ENCODE results near the gene FJX1.
"Not testable (repeated sequence)": the region's sequence is repeated elsewhere in the genome, so short reads cannot be mapped to it uniquely, and the experiment has no call there.

FJX1 gene

DNA sequence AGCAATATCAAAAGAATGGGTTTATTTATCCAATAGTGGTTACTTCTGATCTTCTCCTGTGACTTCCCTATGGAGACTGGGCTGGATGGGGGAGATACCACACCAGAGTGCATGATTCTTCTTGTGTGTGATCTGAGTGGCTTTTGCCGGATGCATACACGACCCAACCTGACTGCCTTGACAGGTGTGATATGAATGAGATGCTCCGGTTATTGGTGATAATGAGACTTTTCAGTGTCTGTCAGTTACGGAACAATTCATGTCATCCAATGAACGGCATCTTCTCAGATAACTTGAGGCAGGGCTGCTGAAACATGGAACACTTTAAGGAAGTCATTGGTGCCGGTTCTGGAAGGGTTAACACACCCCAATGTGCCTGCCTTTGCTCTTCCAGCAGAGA, 17.7 kb downstream of the FJX1 start:
- no peak for DNase-seq

DNA sequence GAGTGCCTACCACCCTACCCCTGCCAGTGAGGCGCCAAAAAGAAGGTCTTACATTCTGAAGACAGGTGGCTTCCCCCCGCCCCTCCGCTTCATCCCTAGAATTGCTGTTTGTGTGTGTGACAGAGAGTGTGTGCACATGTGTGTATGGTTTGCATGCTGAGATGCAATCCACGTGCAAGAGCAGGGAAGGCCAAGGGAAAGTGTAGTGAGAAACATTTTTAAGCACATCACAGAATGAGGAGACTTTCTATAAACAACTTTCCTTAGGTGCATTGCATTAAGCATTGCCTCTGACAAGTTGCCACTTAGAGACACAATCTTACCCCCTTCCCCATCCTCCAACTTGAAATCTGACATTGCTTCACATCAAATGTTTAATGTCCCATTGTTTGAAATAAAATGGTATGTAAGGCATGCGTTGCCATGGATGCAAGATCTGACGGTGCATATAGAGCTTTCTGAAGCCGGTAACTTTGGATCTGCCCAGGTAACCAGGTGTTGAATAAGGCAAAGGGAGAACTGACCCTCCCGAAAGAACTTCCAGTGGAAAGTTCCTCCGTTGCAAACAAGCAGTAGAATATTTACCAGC, 21.4 kb downstream of the FJX1 start:
- DNase-seq = no peak

DNA sequence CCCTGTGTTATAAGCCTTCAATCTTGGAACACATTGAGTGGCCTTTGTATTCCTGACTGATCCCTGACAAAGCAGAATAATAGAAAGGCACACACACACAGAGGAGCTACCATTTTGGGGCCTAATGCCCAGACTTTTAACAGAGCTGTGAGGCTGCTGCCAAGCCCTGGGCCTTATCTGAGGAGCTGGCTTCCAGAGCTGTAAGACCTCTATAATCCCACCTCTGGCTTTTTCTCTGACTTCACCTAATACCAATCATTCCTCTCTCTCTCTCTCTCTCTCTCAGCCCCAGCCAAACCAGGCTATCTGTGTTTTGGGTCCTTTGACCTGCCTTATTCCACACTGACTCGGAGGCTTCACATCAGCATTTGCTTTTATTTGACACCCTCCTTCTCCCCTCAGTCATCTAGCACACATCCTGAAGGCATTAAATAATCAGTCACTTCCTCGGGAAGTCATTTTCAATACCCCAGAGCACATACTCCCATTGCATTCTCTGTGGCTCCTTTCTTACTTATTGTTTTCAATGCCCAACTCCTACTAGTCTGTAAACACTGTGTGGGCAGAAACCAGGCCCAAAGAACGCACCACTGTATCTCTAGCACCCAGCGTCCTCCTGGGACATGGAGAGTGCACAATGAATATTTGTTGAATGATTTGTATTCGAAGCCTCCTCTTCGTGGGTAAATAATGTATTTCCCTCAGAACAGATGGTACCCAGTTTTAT, 23.1 kb downstream of the FJX1 start:
- no peak for DNase-seq

DNA sequence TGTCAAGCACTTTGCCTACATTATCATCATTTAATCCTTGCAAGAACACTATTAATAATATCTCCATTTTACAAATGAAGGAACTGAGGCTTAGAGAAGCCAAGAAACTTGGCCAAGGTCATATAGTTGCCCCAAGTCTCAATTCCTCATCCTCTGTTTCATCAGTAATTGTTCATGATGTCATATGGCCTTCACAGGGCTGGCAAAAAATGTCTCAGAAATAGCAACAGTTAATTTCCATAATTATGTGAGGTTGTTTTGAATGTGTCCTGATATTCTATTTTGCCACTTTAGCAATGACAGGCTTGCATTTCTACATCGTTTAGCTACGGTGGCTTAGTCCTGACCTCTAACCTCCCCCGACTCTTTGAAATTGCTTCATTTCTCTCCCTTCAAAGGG, 23.7 kb downstream of the FJX1 start:
- no peak for DNase-seq

DNA sequence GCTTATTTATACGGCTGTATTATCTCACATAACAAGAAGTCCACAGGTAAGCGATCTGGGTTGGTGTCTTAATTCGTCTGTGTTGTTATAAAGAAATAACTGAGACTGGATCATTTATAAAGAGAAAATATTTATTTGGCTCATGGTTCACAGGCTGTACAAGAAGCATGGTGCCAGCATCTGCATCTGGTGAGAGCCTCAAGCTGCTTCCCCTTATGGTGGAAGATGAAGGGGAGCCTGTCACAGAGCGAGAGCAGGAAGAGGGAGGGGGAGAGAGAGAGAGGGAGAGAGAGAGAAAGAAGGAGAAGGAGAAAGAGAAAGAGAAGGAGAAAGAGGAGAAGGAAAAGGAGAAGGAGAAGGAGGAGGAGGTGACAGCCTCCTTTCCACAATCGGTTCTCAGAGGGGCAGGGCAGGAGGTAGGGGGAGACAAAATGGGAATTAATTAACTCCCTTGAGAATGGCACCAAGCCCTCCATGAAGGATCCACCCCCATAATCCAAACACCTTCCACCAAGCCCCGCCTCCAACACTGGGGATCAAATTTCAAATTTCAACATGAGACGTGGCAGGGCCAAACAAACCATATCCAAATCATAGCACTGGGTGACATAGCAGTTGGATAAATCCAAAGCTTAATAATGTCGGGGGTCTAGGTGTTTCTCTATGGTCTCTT, 29.3 kb downstream of the FJX1 start:
- DNase-seq = no peak

DNA sequence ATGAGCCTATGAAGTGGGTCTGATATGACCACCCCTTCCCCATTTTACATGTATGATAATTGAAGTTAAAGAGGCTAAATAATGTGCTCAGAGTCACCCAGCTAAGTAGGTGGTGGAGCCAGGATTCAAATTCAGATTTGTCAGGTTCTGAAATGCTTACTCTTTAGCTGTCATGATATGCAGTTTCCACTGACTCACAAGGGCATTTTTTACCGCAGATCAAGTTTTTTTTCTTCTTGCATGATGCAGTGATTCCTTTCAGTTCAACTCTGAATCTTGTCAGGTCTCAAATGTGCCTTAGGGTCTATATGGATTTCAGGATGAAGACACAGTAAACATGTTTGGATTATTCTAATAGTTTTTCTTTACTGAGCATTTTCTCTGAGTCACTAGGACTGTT, 31.7 kb downstream of the FJX1 start:
- DNase-seq = no peak

DNA sequence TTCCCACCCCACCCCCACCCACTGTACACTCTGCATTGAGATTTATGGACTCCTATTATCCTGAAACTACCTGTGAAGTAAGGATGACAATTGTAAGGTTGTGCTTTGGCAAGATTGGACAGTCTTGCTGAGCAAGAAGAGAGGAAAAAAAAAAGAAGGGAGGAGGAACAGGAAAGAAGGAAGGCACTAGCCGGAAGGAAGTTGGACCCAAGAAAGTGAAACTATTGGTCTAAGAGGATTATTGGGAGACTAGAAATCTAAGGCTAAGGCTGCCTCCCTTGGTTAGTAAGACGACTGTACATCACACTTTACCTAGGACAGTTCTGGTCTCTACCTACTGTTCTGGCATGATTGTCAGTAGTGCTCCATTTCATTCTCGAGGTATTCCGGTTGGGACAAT, 32.2 kb downstream of the FJX1 start:
- DNase-seq = no peak

DNA sequence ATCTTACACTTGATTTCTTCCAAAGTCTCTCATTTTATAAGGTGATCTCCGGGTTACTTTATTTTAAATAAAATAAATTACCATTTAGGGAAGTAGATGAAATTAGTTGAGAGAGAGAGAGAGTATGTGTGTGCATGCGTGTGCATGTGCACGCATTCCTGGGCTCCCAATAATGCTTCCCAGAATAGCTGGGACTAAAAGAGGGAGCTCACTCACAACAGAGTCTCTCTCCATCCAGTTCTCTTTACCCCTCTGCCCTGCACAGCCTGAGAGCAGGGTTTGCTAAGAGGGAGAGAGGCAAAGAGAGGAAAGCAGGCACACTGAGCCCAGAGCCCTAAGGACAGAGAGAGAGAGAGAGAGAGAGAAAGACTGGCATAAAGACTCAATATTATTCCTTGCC, 33.0 kb downstream of the FJX1 start:
- no peak for DNase-seq

DNA sequence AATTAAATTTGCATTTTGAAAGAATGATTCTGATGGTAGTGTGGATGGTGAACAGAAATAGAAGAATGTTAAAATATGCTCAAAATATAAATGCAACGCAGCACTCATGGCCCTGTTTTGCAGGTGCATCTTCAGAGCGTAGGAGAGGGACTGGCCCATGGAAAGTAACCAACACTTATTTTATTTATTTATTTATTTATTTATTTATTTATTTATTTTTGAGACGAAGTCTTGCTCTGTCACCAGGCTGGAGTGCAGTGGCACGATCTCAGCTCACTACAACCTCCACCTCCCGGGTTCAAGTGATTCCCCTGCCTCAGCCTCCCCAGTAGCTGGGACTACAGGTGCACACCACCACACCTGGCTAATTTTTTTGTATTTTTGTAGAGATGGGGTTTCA, 34.5 kb downstream of the FJX1 start:
- DNase-seq = not testable (repeated sequence)

DNA sequence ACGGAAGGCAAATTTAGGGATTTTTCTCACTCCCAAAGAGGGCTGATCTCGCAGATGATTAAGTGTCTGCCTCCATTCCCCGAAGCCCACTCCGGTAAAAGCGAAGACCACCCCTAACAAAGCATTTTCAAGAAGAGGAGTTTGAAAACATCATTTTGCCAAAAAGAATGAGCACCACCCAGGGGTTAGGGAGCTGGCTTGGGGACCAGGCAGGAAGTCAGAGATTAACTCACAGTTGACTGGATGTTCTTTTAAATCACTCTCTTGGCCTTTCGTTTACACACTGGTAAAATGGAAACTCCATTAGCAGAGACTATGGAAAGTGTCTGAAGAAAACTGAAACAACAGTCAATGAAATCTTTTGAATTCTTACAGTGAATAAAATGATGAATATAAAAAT, 36.5 kb downstream of the FJX1 start:
- DNase-seq = no peak

DNA sequence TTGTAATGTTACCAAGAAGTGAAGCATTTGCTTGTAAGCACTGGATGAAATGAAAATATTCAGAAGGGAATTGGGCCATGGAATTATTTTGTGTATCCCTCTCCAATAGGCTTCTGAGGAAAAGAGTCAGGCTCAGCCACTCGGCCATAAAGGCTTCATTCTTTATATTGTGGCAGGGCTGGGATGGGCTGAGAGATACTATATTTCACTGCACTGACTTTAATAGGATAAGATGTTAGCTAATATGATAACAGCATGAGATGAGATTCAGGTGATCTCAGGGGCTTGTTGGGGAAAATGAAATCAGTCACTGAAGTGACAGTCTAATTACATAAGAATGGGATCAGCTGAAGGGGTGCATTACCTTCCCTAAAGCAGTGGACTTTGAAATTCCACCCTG, 37.0 kb downstream of the FJX1 start:
- no peak for DNase-seq

DNA sequence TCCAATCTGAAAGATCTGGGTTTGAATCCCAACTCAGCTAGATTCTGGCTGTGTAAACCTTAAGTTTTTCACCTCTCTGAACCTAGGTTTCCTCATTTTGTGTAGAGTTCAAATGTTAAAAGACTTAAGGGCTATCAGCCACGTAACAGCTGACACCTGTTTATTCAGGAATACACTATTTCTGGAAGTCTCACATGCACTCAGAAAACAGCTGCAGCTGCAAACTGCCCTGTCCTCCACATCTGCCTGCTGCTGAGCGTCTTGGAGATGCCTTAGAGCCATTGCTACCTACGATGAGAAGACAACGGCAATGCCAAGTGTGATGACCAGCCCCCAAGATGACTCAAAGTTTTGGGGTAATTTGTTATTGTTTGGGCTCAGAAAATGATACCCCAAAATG, 37.6 kb downstream of the FJX1 start:
- no peak for DNase-seq

DNA sequence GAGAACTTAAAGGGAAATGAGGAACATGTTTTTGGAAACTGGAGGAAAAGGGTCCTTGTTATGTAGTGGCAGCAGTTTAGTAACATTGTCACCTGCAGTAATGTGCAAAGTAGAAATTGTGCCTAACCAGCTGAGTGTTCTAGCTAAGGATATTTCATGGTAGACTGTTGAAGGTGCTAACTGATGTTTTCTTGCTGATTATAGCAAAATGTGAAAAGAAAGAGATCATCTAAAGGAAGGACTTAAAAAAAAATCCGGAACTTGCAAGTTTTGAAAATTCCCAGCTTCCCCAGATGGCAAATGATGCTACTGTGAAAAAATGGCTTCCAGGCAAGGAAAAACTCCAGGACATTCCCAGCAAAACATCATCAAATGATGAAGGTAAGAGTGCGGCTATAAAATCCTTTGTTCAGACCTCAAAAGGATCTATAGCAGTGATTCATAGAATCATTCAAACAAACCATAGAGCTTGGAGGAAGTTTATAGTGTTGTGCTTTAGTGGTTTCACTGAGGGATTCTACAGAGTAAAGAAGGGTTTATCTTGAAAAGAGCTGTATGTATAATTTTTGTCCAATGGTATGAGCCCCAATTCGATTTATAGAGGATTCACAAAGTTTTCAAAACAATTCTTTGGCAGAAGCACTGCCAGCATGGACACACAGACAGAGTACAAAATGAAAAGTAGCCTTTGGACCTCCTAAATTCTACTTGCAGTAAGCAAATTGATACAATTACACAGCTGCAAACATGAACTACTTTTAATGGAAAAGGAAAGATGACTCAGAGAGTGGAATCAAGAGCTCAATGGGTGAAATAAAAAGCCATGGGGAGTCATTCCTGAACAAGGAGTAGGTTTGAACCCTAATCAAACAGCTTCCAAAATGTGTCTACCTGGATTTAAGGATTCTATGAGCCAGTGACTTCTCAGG, 40.0 kb downstream of the FJX1 start:
- no peak for DNase-seq

DNA sequence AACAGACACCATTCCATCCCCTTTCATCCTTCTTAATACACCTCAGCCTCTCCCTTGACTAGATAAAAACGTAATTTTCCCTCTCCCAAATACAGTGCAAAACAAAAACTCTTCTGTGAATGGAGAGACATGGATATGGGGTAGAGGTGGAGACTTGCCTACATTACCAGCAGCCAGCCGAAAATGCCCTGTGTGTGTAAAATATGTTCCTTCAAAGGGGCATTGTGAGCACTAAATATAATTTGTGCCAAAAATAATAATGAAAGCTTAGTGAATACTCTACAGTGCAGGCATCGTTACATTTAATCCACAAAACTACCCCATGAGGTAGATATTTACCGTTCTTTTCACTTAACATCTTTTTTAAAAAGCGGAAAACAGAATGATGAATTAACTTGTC, 43.3 kb downstream of the FJX1 start:
- no peak for DNase-seq

DNA sequence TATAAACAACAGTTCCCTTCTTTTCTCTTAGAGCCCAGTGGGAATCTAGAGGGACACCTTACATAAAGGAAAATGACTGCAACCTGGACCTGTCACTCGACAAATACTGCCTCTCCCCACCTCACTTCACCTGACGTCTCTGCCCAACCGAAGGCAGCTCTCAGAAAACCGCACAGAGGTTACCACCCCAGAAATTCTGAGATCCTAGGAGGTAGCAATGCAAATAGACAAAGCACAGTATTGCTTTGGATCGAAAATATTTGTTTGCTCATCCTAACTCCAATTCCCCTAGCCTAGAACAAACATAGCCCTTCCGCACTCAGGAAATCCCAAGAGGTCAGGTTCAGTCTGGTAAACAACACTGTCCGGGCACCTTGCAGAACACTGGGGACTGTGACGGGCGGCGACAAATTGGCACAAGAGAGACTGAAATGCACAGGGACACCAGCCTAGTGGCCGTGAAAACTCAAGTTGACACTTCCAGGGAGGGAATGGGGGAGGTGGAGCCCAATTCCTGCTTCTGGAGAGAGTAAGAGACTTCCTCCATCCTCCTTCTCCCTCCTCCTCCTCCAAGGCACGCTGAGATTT, 43.9 kb downstream of the FJX1 start:
- DNase-seq = no peak

DNA sequence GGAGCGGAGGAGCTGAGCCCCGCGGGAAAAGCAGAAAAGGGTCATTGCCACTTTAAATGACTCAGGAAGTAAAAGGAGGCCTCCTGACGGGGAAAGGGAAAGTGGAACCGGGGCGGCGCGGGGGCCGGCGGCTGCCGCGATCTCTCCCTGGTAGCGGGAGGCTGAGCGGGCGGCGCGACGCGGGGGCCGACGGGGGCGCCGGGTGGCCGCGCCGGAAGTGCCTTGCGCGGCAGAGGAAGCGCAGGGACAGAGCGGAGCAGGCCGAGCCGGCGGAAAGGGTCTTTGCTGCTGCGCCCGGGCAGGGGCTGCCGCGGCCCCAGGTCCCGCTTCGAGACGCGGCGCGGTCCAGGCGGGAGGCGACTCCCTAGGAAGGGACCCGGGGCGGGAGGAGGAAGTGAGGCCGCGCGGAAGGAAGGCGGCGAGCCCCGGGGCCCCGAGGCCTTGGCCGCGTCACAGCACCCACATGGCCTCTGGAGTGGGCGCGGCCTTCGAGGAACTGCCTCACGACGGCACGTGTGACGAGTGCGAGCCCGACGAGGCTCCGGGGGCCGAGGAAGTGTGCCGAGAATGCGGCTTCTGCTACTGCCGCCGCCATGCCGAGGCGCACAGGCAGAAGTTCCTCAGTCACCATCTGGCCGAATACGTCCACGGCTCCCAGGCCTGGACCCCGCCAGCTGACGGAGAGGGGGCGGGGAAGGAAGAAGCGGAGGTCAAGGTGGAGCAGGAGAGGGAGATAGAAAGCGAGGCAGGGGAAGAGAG, 44.6 kb downstream of the FJX1 start, which contains the start of gene TRIM44:
TRIM44 (plus strand) TSS at position 127 of the 759 bp plus-strand sequence; CDS start at position 464, 337 bp downstream.
- DNase-seq = peak; percentile 81

DNA sequence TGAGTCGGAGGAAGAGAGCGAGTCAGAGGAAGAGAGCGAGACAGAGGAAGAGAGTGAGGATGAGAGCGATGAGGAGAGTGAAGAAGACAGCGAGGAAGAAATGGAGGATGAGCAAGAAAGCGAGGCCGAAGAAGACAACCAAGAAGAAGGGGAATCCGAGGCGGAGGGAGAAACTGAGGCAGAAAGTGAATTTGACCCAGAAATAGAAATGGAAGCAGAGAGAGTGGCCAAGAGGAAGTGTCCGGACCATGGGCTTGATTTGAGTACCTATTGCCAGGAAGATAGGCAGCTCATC, 45.1 kb downstream of the FJX1 start:
- no peak for DNase-seq

DNA sequence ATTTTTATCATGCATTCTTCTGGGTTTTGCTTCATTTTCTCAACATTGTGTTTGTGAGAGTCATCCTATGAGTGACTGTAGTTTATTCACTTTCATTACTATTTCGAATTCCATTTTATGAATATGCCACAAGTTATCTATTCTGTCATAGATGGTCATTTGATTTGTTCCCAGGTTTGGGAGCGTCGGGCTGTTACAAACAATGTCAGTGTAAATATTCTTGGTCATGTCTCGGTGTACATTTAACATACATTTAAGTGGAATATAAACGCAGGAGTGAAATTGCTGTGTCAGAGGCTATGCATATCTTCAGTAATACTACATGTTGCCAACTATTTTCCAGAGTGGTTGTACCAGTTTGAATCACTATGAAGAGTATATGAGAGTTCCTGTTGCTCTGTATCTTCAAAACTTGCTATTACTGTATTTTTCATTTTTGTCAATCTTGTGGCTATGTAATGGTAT, 46.7 kb downstream of the FJX1 start:
- DNase-seq = no peak

DNA sequence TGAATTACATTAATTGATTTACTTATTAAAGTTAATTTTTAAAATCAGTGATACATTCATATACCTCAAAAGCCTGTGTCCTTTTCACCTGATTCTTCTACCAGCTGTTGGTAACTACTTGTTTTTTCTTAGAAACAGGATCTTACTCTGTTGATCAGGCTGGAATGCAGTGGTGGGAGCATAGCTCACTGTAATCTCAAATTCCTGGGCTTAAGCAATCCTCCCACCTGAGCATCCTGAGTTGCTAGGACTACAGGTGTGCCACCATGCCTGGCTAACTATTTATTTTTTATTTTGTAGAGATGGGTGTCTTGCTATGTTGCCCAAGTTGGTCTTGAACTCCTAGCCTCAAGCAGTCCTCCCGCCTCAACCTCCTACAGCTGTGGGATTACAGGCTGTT, 49.0 kb downstream of the FJX1 start:
- no peak for DNase-seq

DNA sequence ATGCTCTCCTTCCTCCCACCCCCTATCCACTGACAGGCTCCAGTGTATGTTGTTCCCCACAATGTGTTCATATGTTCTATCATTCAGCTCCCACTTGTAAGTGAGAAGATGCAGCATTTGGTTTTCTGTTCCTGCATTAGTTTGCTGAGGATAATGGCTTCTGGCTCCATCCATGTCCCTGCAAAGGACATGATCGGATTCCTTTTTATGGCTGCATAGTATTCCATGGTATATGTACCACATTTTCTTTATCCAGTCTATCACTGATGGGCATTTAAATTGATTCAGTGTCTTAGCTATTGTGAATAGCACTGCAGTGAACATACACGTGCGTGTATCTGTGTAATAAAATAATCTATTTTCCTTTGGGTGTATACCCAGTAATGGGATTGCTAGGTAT, 50.1 kb downstream of the FJX1 start:
- not testable (repeated sequence) for DNase-seq
